SK-N-SH (cell line): ENCODE data around the gene RYR3. TPM values are rescaled to one million over a fixed set of nuclear protein-coding genes. Genes with fewer than 3 reads are reported as not detected.

ENCODE experiments used
- CTCF ChIA-PET: fragments of 300-600, 350-600 bp; formaldehyde crosslinking; extraction: SDS; loops from one replicate; lab custom pipeline; 2021; lab: Yijun Ruan, JAX
- POLR2A ChIA-PET: fragments of 350-600 bp; sonication (Branson Sonifier 250); formaldehyde crosslinking; extraction: SDS; loops from one replicate; lab custom pipeline; 2020; ENCODE audit warnings: antibody characterized with exemption, inconsistent platforms; lab: Yijun Ruan, JAX
- DNase-seq: peaks from one replicate; pipeline ENCODE4 v3.0.0; 2012
- H2AFZ ChIP-seq: fragments of 200-600 bp; sonication (generic); 2 replicates; pipeline ENCODE4 v1.8.1; 2016; ENCODE audit warnings: antibody characterized with exemption, mild to moderate bottlenecking, low read depth
- H3F3A ChIP-seq: fragments of 200-600 bp; sonication (generic); replicated peaks from 2 replicates; pipeline ENCODE3; 2016; ENCODE audit warnings: antibody characterized with exemption, mild to moderate bottlenecking; ENCODE audit not compliant: insufficient read depth
- H3K27ac ChIP-seq, 2 experiments: fragments of 200-500 bp in 1 of 2; fragments of 200-600 bp in 1 of 2; sonication (Bioruptor generic) in 1 of 2; sonication (generic), shearing (Covaris generic) in 1 of 2; 2 replicates each; pipeline versions ENCODE4 v1.5.1 to v1.6.1; 2014 to 2016; ENCODE audit warnings: low read depth in 2 of 2, inconsistent platforms in 1 of 2, low read length in 1 of 2, mild to moderate bottlenecking in 1 of 2, mixed read lengths in 1 of 2
- H3K27me3 ChIP-seq: fragments of 200-600 bp; sonication (generic), shearing (Covaris generic); 2 replicates; pipeline ENCODE4 v1.6.1; 2016; ENCODE audit warnings: mixed run types; ENCODE audit not compliant: insufficient read depth
- H3K36me3 ChIP-seq, 2 experiments: fragments of 200-500 bp in 1 of 2; fragments of 200-600 bp in 1 of 2; sonication (Bioruptor generic) in 1 of 2; sonication (generic) in 1 of 2; replicated peaks in 1 of 2; 2 replicates each; pipeline versions ENCODE3 to v1.5.1; 2014 to 2016; ENCODE audit warnings: low read length in 1 of 2, mild to moderate bottlenecking in 1 of 2; ENCODE audit not compliant: insufficient read depth in 2 of 2, control insufficient read depth in 1 of 2
- H3K4me1 ChIP-seq, 2 experiments: fragments of 200-500 bp in 1 of 2; fragments of 200-600 bp in 1 of 2; sonication (Bioruptor generic) in 1 of 2; sonication (generic), shearing (Covaris generic) in 1 of 2; 2 replicates each; pipeline versions ENCODE4 v1.5.1 to v1.6.1; 2014 to 2016; ENCODE audit warnings: low read depth in 1 of 2, low read length in 1 of 2, mixed run types in 1 of 2; ENCODE audit not compliant: insufficient read depth in 2 of 2, control insufficient read depth in 1 of 2
- H3K4me2 ChIP-seq: fragments of 200-600 bp; sonication (generic), shearing (Covaris generic); 2 replicates; pipeline ENCODE4 v1.6.1; 2017; ENCODE audit warnings: mixed run types
- H3K4me3 ChIP-seq, 2 experiments: fragments of 200-500 bp in 1 of 2; fragments of 200-600 bp in 1 of 2; sonication (Bioruptor generic) in 1 of 2; sonication (generic), shearing (Covaris generic) in 1 of 2; 2 replicates each; pipeline versions ENCODE4 v1.5.1 to v1.8.1; 2014 to 2016; ENCODE audit warnings: low read depth in 2 of 2, inconsistent platforms in 1 of 2, low read length in 1 of 2, mild to moderate bottlenecking in 1 of 2, mixed read lengths in 1 of 2, moderate library complexity in 1 of 2
- H3K79me2 ChIP-seq: fragments of 200-600 bp; sonication (generic); 2 replicates; pipeline ENCODE4 v1.8.1; 2017; ENCODE audit warnings: mild to moderate bottlenecking; ENCODE audit not compliant: insufficient read depth
- H3K9ac ChIP-seq: fragments of 200-600 bp; sonication (generic); 2 replicates; pipeline ENCODE4 v1.6.1; 2017; ENCODE audit warnings: mixed run types
- H3K9me2 ChIP-seq: fragments of 200-600 bp; sonication (generic); 2 replicates; pipeline ENCODE4 v1.6.1; 2017; ENCODE audit warnings: mixed run types
- H3K9me3 ChIP-seq: fragments of 200-600 bp; sonication (generic); 2 replicates; pipeline ENCODE4 v1.6.1; 2017; ENCODE audit warnings: mixed run types, mild to moderate bottlenecking, moderate library complexity
- H4K20me1 ChIP-seq: fragments of 200-600 bp; sonication (generic); 2 replicates; pipeline ENCODE4 v1.6.1; 2017; ENCODE audit warnings: mild to moderate bottlenecking, mixed run types; ENCODE audit not compliant: insufficient read depth
- CHD2 ChIP-seq: fragments of 150-350 bp; IDR thresholded peaks from 2 replicates; pipeline ENCODE4 v1.6.1; 2018; ENCODE audit warnings: low read length; ENCODE audit not compliant: partially characterized antibody
- CTCF ChIP-seq: fragments of 200-600 bp; sonication (generic); IDR thresholded peaks from 2 replicates; pipeline ENCODE4 v1.6.1; 2017; ENCODE audit warnings: antibody characterized with exemption, mild to moderate bottlenecking, moderate library complexity
- EP300 ChIP-seq, 2 experiments: IDR thresholded peaks; 2 replicates each; pipeline versions ENCODE4 v1.4.0 to v1.6.1; 2012; ENCODE audit warnings: borderline replicate concordance in 1 of 2, low read depth in 1 of 2, low read length in 1 of 2
- EZH2phosphoT487 ChIP-seq: fragments of 200-600 bp; sonication (generic); IDR thresholded peaks from 2 replicates; pipeline ENCODE4 v1.6.1; 2017; ENCODE audit warnings: low read depth, mixed run types, mild to moderate bottlenecking, antibody characterized with exemption, moderate library complexity, borderline replicate concordance
- GABPA ChIP-seq: IDR thresholded peaks from 2 replicates; pipeline ENCODE4 v1.4.0; 2012; ENCODE audit warnings: low read depth, mild to moderate bottlenecking
- GATA2 ChIP-seq: sonication (generic); formaldehyde crosslinking; IDR thresholded peaks from 2 replicates; pipeline ENCODE4 v1.5.0; 2020; ENCODE audit warnings: mild to moderate bottlenecking, missing genetic modification reagents
- JUND ChIP-seq: IDR thresholded peaks from 2 replicates; pipeline ENCODE4 v1.4.0; 2012
- MAX ChIP-seq: IDR thresholded peaks from 2 replicates; pipeline ENCODE4 v1.4.0; 2012; ENCODE audit warnings: low read depth
- MXI1 ChIP-seq: IDR thresholded peaks from 2 replicates; pipeline ENCODE4 v1.6.1; 2012; ENCODE audit warnings: mild to moderate bottlenecking, low read depth, low read length, improper control_type of control experiment
- NFIC ChIP-seq: IDR thresholded peaks from 2 replicates; pipeline ENCODE4 v1.4.0; 2012; ENCODE audit warnings: borderline replicate concordance
- NRF1 ChIP-seq: IDR thresholded peaks from 2 replicates; pipeline ENCODE4 v1.6.1; 2012; ENCODE audit warnings: low read depth, mild to moderate bottlenecking, low read length
- REST ChIP-seq: IDR thresholded peaks from 2 replicates; pipeline ENCODE4 v1.6.1; 2012; ENCODE audit warnings: mild to moderate bottlenecking, low read depth, low read length, moderate library complexity
- RFX5 ChIP-seq: IDR thresholded peaks from 2 replicates; pipeline ENCODE4 v1.6.1; 2012; ENCODE audit warnings: mild to moderate bottlenecking, improper control_type of control experiment, low read length
- SIN3A ChIP-seq: IDR thresholded peaks from 2 replicates; pipeline ENCODE4 v1.6.1; 2012; ENCODE audit warnings: low read depth, mild to moderate bottlenecking, low read length, moderate library complexity, borderline replicate concordance
- TCF12 ChIP-seq: IDR thresholded peaks from 2 replicates; pipeline ENCODE4 v1.4.0; 2012
- USF1 ChIP-seq: IDR thresholded peaks from 2 replicates; pipeline ENCODE4 v1.4.0; 2012; ENCODE audit warnings: low read depth, borderline replicate concordance
- WGBS: methylation state at CpG from one replicate; pipeline ENCODE4 v1.1.6; 2017; ENCODE audit warnings: low lambda C conversion rate; 5-methylcytosine and 5-hydroxymethylcytosine counted together
- polyA plus RNA-seq, 3 experiments: library from polyadenylated mRNA; depleted of rRNA; stranded (reverse); fragments of >200 nt; gene quantifications; 2 replicates each; pipeline ENCODE4 v1.2.3, GENCODE V29; 2012

RYR3 gene
- polyA plus RNA-seq, 1 of the 3 experiments (the other 2 are of a cell fraction): 0.02 TPM

DNA sequence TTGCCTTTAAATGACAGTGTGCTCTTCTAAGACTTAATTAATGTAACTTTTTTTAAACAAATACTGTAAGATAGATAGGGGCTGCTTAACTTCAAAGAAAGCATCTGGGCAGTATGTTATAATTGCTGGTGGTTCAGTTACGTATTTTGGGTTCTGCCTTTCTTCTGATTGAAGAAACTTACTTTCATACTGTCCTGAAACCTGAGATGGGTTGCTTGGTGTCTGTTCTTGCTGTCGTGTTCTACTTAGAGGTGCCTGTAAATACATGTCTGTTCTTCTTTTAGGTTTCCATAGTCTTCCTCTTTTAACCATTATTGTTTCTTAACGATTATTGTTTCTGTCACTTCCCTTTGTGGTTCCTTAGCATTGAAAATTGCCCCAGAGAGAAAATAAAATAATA lies 359.8 kb downstream of the RYR3 start:
- POLR2A ChIA-PET: no interaction called here
- Histone ChIP-seq H3F3A (no peaks in the 10 kb centered on the region), H3K27ac (no peak overlapping the region)

More for the DNA sequence above, 359.8 kb downstream of the RYR3 start:
- Histone ChIP-seq H2AFZ (no peak overlapping the region), H3K4me2 (no peak overlapping the region), H3K9me3 (no peaks in the 10 kb centered on the region), H3K4me1 (no peaks in the 10 kb centered on the region), H3K4me3 (no peak overlapping the region), H3K79me2 (no peaks in the 10 kb centered on the region), H3K27me3 (no peaks in the 10 kb centered on the region; the same call in 1 of the 2 replicates), H3K9me2 (no peaks in the 10 kb centered on the region), H4K20me1 (no peaks in the 10 kb centered on the region), H3K36me3 (no peaks in the 10 kb centered on the region)
- CTCF ChIA-PET: no interaction called here
- 36% methylated on average over 3 of the region's 3 CpGs for WGBS
- TF ChIP-seq GABPA: no peak
- TF ChIP-seq MXI1: no peak
- TF ChIP-seq EP300 (IDR thresholded peaks at IDR 0.05; ENCODE audit: borderline replicate concordance in 1 of 2, low read depth in 1 of 2, low read length in 1 of 2): no peak
- TF ChIP-seq CHD2: no peak
- no peak for TF ChIP-seq NFIC
- TF ChIP-seq GATA2 (CRISPR knock-in tag): no peak
- no peak for TF ChIP-seq RFX5
- TF ChIP-seq EZH2phosphoT487: no peak
- no peak for TF ChIP-seq NRF1
- no peak for TF ChIP-seq MAX
- TF ChIP-seq CTCF: no peak
- no peak for TF ChIP-seq SIN3A
- TF ChIP-seq USF1: no peak
- TF ChIP-seq JUND: no peak
- no peak for TF ChIP-seq TCF12
- no peak for TF ChIP-seq REST
- TF ChIP-seq, all 33 proteins: peak for 0
- H3K9ac ChIP-seq: no peak overlapping the region
- no peak for DNase-seq
